HEK293 (cell line): ENCODE measurements around the gene ZNF296.
"Not testable (repeated sequence)": the region's sequence is repeated elsewhere in the genome, so short reads cannot be mapped to it uniquely, and the experiment has no call there.

Experiments
- CTCF ChIP-seq: fragments of 450-650 bp; formaldehyde crosslinking; IDR thresholded peaks from 2 replicates; pipeline ENCODE4 v1.5.1; 2016; ENCODE audit warnings: missing biosample characterization, missing genetic modification characterization
- HOXA7 ChIP-seq: sonication (generic); formaldehyde crosslinking; IDR thresholded peaks from 2 replicates; pipeline ENCODE4 v1.8.1; 2022; ENCODE audit warnings: missing genetic modification reagents, borderline replicate concordance
- ZEB2 ChIP-seq: fragments of 450-650 bp; formaldehyde crosslinking; IDR thresholded peaks from 2 replicates; pipeline ENCODE4 v1.5.1; 2016; ENCODE audit warnings: missing biosample characterization, missing genetic modification characterization
- ZNF274 ChIP-seq, 2 experiments: fragments of 200-500 bp in 1 of 2; fragments of 450-650 bp in 1 of 2; sonication (Bioruptor generic) in 1 of 2; formaldehyde crosslinking in 1 of 2; IDR thresholded peaks; 2 replicates each; pipeline versions ENCODE4 v1.5.1 to v1.6.1; 2014 to 2016; ENCODE audit warnings: borderline replicate concordance in 1 of 2, inconsistent platforms in 1 of 2, low read length in 1 of 2, missing biosample characterization in 1 of 2, missing genetic modification characterization in 1 of 2
- ZNF768 ChIP-seq: fragments of 450-650 bp; formaldehyde crosslinking; IDR thresholded peaks from 2 replicates; pipeline ENCODE4 v1.5.1; 2018; ENCODE audit warnings: missing biosample characterization, mild to moderate bottlenecking, missing genetic modification characterization

DNA sequence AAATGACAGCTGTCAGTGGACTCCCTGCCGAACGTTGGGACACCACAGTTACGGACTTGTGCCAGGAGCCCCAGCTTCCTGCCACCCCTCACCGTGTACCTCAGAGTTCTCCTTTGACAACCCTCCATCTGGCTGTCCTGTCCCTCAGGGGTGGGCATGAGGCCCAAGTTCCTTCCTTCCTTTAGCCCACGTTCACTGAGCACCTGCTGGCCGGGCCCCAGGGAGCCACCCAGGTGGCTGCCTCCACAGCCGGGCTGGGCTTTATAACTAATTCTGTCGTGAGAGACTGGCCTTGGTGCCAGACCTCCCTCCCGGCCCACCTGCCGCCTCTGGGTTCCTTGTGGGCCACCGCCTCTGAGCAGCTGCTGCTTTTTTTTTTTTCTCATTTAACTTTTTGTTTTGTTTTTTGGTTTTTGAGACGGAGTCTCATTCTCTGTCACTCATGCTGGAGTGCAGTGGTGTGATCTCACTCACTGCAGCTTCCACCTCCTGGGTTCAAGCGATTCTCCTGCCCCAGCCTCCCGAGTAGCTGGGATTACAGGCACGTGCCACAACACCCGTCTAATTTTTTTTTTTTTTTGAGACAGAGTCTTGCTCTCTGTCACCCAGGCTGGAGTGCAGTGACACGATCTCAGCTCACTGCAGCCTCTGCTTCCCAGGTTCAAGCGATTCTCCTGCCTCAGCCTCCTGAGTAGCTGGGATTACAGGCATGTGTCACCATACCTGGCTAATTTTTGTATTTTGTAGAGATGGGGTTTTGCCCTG, 42.5 kb upstream of the ZNF296 start:
- not testable (repeated sequence) for TF ChIP-seq ZNF274 (IDR thresholded peaks at IDR 0.05; ENCODE audit: low read length); ZNF274 (tag by site-specific recombination; IDR thresholded peaks at IDR 0.05; ENCODE audit: borderline replicate concordance); HOXA7 (CRISPR knock-in tag); ZNF768 (tag by site-specific recombination); CTCF (tag by site-specific recombination); ZEB2
